ENCODE results near the gene TSPAN2.

The TSPAN2 gene

DNA sequence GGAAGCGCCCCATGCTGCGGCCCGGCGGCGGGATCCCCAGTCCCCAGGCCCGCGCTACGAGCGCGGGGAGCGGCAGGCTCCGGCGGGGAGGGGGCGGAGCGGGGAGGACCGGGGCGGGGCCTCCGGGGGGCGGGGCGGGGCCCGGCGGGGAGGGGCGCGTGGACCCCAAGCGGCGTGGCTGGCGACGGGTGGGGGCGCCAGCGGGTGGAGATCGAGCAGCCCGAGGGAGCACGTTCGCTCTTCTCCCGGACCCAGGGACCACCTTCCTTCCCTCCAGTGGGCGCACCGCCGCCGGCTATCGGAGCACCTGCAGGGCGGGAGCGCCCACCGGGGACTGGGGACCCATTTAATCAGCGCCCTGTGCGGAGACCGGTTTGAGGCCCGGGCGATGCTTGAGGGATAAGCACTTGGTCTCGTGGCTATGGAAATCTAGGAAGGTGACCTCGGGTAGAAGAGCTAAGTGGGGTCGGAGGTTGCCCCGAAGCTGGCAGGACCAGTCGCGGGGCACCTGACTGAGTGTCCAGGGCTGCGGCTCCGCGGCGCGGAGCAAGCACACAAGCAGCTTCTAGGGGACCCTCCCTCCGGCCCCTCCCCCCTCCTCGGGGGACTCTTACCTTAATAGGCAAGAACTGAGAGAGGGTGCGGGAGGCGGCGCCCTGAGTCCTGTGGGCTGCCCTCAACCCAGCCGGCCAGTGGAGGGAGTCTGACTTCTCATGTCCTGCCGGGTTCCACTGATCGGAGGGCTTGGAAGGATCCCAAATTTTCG lies at the start of gene TSPAN2:
TSPAN2 (minus strand) TSS at position 84 of the 766 bp plus-strand sequence; CDS start at position 13, 71 bp downstream.
- no peak for FAIRE-seq

DNA sequence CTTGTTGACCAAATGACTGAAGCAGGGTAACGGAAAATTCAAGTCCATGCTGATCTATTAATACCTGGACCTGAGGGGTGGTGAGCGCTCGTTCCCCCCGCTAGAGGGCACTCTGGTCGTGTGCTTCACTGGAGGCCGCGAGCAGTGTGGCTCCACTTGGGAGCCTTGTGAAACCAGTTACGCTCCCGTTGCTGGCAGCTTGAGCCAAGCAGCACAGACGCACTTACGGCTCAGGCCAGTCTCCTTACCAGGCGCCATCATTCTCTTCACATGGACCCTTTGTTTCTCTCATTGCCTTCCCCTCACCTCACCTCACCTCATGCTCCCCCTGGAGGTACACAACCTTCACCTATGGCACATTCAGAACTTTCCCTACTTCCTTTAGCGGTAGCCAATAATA lies 49.7 kb upstream of the TSPAN2 start:
- FAIRE-seq, result peak; percentile 78

DNA sequence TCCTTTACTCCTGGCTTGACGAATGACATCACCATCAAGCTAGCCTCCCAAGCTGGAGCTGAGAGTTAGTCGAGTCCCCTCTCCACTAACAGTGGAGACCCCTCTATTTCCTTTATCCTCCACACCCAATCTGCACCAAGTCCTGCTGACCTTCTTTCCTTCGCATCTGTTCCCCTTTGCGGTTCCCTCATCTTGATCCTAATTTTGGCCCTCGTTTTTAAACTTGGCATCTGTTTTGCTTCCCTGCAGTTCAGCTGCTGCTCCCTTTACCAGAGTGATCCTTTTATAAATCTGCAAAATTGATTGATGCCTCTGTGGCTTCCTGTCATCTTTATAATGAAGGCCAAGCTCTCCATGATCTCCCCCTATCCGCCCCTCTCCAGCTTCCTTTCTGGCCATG lies 49.0 kb upstream of the TSPAN2 start:
- FAIRE-seq, result no peak

DNA sequence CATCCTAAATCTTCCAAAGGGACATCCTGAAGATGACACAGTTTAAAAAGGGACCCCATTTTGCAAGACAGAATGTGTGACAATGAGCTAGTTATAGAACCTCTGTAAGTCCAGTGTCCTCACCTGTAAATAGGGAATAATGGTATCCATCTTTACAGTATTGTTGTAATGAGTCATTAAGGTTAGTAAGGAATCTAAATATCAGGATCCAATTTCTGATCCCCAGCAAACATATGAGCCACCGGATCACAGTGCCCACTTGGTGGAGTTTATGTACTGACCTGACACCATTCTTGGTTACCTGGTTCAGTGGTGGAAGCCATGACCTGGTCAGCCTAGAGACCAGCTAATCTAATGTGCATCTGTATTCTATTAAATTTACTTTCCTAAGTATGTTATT lies 47.9 kb upstream of the TSPAN2 start:
- no peak for FAIRE-seq

DNA sequence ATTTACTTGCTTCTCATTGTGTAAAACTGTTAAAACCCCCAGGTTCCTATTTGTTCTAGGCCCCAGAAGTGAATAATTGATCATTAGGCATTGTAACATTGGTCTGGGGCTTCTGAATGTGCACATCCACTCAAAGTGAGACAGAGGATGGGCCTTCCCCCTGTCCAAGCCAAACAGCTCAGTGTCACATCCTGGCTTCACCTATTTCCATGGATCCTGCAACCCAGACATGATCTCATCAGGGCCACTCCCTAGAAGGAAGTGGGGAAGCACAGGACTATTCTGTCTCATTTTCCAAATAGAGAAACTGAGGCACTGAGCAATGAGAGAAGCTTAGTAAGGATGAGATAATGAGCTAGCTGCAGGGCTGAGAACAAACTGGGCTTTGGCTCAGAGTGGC lies 47.4 kb upstream of the TSPAN2 start:
- no peak for FAIRE-seq

DNA sequence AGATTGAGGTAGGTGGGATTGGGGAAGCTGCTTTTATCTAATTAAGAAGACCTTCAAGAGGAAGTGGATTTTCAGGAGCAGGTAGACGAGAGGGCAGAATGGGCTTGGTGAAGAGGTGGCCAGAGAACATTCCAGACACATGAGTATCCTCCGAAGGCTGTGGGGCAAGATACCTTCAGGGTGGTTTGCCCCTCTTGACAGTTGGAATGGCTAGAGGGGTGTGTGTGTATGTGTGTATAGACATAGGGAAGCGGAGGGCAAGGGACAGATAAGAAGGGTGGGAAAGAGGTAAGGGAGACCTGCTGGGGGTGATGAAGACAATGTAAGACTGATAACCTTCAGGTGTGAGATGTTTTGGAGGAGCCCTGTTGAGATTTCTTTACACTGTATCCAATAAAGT lies 46.8 kb upstream of the TSPAN2 start:
- FAIRE-seq, result no peak

DNA sequence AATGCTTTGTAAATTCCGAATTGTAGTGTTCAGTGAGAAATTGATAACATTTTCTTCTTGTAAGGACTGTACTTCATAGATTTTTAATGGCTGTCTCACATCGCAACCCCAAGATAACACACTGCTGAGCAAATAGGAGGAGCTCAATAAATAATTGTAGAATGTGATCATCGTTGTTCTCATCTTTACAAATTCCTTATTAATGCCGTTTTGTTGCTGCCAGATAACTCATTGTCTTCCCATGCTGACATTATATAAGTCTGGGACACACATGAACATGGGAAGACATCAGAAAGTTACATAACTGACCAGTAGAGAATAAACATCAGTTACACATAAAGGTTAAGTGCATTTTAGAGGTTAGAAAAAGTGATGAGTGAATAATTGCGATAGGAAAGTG lies 46.4 kb upstream of the TSPAN2 start:
- no peak for FAIRE-seq

DNA sequence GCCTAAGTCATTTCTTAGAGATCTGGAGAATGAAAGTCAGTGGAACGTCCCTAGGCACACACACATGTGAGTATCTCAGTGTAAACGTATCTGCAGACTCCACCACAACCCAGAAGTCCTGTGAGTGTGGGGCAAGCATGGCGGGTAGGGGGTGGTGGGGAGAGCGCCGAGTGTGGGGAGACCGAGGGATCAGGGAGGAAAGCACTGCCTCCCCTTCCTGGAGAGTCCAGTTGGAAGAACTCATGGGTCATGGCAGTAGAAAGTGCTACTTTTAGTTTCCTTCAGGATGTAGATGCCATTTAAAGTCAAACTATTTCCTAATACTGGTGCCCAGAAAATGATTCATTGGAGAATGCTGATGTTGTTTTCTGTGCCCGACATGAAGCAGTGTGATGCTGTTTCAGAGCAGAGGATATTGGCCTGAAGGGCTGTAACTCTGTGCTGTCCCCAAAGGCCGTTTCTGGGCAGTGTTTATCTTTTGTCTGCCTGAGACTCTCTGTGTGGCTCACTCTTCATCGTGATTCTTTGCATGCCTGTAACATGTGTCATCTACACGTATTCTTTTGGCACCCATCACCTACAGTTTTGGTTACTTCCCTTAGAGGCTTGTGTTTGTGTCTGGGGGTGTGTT lies 45.7 kb upstream of the TSPAN2 start:
- FAIRE-seq, result no peak

DNA sequence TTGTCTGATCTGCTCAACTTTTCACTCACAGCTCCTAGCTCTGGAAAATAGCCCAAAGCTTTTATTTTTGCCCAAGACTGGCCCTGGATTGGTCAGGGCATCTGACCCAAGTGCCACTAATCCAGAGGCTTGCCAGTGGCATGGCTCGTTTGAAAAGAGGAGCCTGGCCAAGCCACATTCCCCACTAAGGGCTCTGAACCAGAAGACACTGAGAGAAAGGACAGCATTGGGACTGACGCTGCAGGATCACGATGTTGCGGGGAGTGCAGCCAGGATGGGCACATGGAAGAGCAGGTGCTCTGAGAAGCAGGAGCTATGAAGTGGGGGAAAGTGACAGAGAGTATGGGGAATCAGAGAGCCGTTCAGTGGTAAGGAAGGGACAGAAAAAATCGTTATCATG lies 44.9 kb upstream of the TSPAN2 start:
- FAIRE-seq, result no peak

DNA sequence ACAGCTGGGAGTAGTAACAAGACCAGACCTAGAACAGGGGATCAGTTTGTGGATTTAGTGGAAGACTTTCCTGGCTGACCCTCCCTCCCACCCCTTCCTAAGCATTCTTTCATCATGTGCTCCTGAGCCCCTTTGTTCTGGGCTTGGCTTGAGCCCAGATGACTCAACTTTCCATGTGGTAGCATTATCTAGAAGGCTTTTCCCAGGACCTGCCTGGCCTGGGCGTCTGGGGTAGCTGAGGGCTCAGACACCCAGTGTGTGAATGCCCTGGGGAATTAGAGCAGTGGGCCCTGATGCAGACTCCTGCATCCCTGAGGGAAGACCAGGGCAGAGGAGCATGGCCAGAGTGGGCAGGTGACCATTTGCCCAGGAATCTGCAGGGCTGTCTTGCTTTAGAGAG lies 44.1 kb upstream of the TSPAN2 start:
- FAIRE-seq, result no peak

DNA sequence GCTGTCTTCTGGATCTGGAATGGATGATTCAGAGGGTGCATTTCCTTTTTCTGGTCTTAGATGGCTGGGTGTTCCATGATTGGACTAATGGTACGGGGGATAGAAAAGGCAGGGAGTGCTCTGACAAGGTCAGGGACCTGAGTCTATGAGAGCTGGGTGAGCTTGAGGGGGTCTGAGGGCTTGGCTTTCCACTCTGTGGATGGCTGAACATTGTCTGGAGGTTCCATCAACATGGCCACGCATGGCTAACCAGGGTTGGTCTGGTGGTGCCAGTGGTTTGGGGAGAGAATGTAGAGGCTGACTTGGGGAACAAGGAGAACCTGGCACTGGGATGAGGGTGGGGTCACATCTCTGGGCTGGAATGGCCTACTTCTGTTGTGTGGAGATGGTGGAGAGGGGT lies 41.5 kb upstream of the TSPAN2 start:
- FAIRE-seq, result no peak

DNA sequence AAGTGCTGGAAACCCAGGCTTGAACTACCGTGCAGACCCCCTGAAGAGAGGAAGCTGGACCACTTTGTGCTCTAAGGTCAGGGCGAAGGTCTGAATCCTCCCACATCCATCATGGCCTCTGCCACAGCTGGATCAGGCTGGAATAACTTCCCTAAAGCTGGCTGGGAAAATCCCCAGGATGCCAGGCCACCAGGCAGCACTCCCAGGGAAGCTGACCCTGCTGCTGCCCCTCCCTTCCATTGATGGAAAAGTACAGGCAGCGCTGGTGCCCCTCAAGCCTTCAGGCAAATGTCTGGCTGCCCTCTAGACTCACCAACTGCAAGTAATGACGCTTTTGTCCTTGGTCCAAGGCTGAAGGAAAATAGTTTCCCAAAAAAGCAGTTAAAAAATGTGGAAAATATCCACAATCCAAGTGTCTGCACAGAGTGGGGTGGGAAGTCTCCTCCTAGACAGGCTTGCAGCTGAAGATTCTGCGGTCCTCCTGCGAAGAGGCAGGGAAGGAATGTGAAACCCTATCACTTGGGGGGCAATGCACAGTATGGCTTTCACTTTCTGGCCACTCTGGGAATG lies 39.9 kb upstream of the TSPAN2 start:
- FAIRE-seq, result no peak

DNA sequence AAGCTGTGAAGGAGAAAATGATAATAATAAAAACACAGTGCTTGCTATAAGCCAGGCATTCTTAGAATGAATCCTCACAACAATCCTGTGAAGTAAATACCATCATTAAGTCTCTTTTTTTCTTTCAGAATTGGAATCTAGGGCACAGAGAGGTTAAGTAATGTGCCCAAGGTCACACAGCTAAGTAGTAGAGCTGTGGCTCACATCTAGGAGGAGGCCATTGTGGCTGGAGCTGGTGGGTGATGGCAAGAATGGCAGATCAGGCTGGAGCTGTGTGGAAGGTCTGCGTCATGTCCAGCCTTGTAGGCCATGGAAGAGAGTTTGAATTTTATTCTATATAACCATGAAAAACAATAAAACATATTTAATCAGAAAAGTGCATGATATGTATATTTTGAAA lies 38.2 kb upstream of the TSPAN2 start:
- no peak for FAIRE-seq

DNA sequence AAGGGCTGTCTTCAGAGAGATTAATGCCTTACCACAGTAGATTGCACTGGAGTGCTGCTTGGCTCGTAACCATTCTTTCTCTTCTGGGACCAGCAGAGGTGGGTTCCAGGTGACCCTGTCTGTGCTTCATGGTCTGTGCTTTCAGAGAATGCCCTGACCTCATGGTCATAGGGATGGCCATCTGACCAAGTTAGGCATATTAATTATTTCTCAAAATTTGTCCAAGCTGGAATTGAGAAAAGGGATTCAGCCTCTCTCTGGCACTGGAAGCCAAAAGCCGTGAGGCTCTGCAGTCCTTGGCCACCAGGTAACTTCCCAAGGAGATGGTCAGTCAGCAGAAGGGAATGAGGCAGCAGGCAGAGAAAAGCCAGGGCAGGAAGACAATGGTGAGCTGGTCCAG lies 37.2 kb upstream of the TSPAN2 start:
- no peak for FAIRE-seq

DNA sequence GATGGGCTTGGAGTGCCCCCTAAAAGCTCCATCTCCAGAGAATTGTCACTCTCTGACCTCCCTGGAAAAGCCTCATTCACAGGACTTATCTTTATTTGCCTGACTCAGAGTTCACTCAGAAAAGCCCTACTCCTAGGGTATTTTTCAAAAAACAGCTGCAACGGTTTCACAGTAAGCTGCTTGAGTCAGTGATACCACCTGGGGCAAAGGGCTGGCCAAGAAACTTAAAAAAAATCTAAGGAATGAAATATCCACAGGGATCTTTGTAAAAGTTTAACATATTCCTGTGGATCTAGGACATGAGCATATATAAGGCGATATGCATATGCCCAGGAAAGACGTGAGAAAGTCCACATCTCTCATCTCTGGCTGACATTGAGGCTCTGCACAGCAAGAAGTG lies 33.8 kb upstream of the TSPAN2 start:
- no peak for FAIRE-seq

DNA sequence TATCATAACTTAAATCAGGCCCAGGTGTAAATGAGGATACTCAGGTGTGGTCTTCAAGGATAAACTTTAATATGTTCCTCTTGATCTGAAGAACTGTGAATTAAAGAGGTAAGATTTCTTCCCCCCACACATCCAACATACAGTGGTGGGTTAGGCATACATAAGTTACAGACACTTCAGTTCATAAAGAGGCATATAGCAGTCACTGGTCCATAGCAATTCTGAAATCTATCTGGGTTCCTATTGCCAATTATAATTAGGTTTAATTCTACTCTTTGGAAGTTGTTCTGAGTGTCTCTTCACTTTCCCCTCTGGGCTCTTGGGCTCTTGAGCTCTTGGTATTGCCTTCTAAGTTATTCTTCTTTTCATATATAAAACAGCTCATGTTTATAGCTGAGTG lies 32.5 kb upstream of the TSPAN2 start:
- no peak for FAIRE-seq

DNA sequence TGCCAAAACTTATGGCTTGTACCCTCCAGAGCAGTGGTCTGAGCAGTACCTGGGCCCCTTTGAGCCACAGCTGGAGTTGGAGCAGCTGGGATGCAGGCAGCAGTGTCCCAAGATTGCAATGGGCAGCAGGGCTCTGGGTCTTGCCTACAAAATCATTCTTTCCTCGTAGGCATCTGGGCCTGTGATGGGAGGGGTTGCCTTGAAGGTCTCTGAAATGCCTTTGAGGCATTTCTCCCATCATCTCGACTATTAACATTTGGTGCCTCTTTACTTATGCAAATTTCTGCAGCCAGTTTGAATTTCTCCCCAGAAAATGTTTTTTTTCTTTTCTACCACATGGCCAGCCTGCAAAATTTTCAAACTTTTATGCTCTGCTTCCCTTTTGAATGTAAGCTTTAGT lies 31.0 kb upstream of the TSPAN2 start:
- FAIRE-seq, result no peak

DNA sequence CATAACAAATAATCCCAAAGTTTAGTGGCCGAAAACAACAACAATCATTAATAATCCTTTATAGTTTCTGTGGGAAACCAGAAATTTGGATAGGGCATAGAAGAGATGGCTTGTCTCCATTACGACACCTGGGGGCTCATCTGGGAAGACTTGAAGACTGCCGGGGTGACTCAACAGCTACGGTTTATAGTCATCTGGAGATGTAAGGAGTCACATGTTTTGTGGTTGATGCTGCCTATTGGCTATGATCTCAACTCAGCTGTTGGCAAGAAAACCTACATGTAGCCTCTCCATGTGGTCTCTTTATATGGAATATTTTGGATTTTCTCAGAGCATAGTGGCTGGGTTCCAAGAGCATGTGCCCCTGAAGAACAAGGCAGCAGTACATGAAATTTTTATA lies 29.3 kb upstream of the TSPAN2 start:
- no peak for FAIRE-seq

DNA sequence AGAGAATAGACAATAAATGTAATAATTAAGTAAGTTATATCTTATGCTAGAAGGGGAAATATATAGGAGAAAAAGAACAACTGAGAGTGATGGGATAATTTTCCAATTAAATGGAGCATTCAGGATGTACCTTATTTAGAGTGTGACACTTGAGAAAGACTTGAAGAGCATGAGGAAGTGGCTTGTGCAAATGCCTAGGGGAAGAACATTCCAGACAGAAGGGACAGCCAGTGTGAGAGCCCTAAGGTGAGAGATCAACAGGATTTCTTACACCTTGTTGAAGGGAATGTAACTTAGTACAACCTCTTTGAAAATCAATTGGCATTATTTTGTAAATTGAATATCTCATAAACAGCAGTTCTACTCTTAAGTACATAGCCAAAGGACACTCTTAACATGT lies 28.8 kb upstream of the TSPAN2 start:
- FAIRE-seq, result no peak

DNA sequence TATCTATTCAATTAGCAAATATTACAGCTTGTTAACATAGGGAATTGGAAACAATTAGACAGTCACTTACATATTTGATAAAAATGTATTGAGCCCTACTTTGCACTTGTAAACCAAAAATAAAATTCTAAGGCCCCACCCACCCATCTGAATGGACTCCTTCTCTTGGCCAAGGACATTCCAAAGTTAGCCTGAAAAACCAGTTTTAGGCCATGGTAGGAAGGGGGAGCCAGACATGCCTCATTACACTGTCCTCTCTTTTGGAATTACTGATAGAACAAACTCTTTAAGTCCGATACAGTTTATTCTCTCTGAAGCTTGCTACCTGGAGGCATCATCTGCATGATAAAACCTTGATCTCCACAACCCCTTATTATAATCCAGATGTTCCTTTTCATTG lies 28.0 kb upstream of the TSPAN2 start:
- FAIRE-seq, result no peak

DNA sequence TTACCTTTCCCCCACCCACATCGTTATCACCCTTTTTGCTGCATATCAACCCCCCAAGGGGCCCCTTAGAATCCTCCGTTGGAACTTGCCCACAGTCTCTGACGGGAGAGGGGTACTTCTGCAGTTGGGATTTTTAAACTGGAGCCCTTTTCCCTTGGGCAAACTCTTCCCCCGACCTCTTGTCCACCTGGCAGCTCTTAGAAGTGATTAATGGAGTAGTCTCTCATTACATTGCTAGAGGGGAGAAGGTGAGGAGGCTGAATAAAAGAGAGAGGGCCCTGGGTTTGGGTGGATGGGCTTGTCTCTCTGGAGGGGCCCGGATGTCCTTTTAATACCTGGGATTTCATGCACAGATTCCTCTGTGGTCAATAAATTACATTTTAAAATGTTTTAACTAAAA lies 27.2 kb upstream of the TSPAN2 start:
- no peak for FAIRE-seq

DNA sequence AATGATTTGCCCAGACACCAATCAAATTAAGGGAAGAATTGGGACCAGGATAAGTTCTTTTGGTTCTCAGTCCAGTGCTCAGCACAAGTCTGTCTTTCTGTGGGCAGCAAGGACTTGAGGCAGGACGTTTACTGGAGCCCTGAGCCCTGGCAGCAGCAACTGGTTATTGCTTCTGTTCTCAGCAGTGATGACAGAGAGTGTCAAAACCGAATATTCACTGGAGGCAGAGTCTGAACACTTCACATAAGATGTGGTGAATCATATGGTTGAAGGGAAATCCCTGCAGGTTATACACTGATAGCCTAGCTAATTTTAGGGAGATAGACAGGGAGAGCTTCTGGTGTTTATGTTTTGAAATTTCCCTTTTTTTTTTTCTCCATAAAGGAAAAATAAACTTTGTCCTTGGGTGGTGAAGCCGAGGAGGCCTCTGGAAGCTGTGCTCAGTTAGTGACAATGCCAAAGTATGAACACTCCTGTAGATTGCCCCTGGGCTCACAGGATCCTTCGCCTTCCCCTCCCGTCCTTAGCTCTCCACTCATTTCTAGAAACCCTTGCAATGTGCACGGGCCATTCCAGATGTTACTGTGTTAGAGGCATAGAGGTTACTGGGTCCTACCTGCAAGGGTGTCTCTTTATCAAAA lies 26.3 kb upstream of the TSPAN2 start:
- FAIRE-seq, result no peak

DNA sequence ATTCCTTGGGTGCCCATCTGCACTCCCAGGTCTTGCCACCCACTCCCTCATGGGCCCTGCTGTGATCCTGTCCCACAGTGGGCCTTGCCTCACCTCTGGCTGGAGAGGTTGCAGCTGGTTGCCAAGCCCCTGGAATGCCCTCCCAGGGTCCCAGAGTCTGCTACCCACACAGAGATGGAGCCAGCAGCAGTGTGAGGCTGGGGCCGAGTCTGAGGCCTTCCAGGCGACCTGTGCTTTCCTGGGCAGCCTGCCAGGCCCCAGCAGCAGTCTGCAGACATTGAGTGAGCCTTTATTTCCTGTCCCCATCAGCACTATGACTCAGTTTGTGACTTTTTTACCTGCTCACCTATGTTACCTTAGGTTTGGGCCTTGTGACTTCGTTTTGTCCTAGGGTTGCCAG lies 25.0 kb upstream of the TSPAN2 start:
- FAIRE-seq, result no peak

DNA sequence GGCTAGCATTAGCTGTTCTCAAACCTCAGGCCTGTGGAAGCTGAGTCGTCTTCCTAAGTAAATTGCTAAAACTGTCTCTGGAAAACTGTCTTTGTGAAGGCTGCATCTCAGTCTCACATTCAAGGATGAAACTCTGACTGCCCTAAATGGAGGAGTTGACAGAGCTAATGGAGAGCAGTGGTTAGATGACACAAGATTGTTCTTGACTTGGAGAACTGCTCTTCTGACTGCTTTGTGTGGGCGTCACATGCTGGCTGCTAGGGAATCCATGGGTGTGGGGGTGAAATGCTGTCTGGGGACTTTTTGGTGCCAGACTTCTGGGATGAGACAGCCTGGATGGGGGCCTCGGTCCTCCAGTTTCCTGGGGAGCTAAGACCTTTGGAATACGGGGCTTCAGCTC lies 24.5 kb upstream of the TSPAN2 start:
- no peak for FAIRE-seq
